Endothelial cell (in vitro differentiated cells): ENCODE results near the gene LDLRAD1. TPM values are rescaled to one million over a fixed set of nuclear protein-coding genes. Genes with fewer than 3 reads are reported as not detected.
"Not testable (repeated sequence)": the region's sequence is repeated elsewhere in the genome, so short reads cannot be mapped to it uniquely, and the experiment has no call there.

ENCODE experiments used
- DNase-seq: peaks from one replicate; pipeline ENCODE4 v3.0.0; 2021; ENCODE audit warnings: low spot score
- H3K27ac Mint-ChIP-seq: one replicate; pipeline ENCODE4 v1.8.0; 2021; ENCODE audit warnings: mixed read lengths, inconsistent platforms; ENCODE audit not compliant: unreplicated experiment
- H3K27me3 Mint-ChIP-seq: one replicate; pipeline ENCODE4 v1.8.0; 2021; ENCODE audit warnings: mild to moderate bottlenecking, moderate library complexity, mixed read lengths, inconsistent platforms; ENCODE audit not compliant: unreplicated experiment
- H3K36me3 Mint-ChIP-seq: one replicate; pipeline ENCODE4 v1.8.0; 2021; ENCODE audit warnings: mild to moderate bottlenecking, low read depth, mixed read lengths, inconsistent platforms; ENCODE audit not compliant: unreplicated experiment
- H3K4me1 Mint-ChIP-seq: one replicate; pipeline ENCODE4 v1.8.0; 2021; ENCODE audit warnings: mild to moderate bottlenecking, mixed read lengths, inconsistent platforms; ENCODE audit not compliant: unreplicated experiment
- H3K4me3 Mint-ChIP-seq: one replicate; pipeline ENCODE4 v1.8.0; 2021; ENCODE audit warnings: mild to moderate bottlenecking, mixed read lengths, inconsistent platforms; ENCODE audit not compliant: unreplicated experiment
- H3K9me3 Mint-ChIP-seq: one replicate; pipeline ENCODE4 v1.8.0; 2021; ENCODE audit warnings: mixed read lengths, inconsistent platforms; ENCODE audit not compliant: unreplicated experiment
- total RNA-seq: library from RNA; stranded (reverse); fragmentation: NEBNext Ultra II Directional; extraction: Animal tissue kit (Norgen Biotek cat#: 25700); gene quantifications from one replicate; pipeline ENCODE4 v1.2.1, GENCODE V29; 2021; ENCODE audit not compliant: unreplicated experiment
- TF ChIP-seq, protein P1 (sequence below): fragments of 200-600 bp; sonication (generic); IDR thresholded peaks from one replicate; pipeline ENCODE4 v1.5.0; 2021; ENCODE audit warnings: antibody characterized with exemption; ENCODE audit not compliant: unreplicated experiment

LDLRAD1 gene
- total RNA-seq, 1 donor from 2014 or later: not detected

DNA sequence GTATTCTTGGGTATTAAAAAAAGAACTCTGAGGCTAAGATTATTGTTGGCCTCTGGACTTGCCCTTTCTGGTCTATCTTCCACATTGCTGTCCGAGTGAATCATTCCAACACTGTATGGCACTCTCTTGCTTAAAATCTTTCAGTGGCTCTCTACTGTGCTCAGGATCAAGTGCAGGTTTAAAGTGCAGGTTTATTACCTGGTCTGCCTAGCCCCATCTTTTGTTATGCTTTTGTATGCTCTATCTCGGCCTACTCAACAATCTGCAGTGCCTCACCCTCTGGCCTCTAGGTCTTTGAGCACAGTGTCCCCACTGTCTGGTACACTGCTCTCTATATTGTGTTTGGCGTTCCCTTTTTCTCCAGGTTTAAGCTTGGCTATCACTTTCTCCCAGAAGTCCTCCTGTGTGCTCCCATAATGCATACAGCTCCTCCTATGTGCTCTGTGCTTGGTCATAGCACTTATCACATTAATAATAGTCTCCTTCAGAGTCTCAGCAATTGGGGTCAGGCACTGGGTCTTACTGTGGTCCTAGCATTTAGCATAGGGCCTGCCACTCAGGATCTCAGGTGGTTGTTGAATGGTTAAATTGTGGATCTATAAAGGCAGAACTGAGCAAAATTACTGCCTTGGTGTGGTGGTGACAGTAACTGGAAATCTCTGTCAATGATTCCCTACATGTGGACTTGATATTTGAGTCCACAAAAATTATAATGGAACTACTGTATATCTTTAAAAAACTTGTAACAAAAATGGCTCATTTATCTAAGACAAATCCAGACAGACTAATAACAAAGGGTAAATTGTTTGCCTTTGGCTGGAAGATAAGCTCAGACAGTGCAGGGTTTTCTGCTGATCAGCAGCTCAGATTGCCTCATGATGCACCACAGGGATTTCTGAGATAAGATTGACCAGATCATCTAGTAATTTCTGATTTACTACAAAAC is 10.6 kb upstream of the LDLRAD1 start:
- DNase-seq: no peak
- Mint-ChIP-seq H3K27me3 (no peaks in the 10 kb centered on the region), H3K36me3 (no peaks in the 10 kb centered on the region), H3K9me3 (no peaks in the 10 kb centered on the region), H3K4me3 (no peak overlapping the region), H3K4me1 (no peaks in the 10 kb centered on the region), H3K27ac (no peak overlapping the region)
- TF ChIP-seq, protein P1, sequence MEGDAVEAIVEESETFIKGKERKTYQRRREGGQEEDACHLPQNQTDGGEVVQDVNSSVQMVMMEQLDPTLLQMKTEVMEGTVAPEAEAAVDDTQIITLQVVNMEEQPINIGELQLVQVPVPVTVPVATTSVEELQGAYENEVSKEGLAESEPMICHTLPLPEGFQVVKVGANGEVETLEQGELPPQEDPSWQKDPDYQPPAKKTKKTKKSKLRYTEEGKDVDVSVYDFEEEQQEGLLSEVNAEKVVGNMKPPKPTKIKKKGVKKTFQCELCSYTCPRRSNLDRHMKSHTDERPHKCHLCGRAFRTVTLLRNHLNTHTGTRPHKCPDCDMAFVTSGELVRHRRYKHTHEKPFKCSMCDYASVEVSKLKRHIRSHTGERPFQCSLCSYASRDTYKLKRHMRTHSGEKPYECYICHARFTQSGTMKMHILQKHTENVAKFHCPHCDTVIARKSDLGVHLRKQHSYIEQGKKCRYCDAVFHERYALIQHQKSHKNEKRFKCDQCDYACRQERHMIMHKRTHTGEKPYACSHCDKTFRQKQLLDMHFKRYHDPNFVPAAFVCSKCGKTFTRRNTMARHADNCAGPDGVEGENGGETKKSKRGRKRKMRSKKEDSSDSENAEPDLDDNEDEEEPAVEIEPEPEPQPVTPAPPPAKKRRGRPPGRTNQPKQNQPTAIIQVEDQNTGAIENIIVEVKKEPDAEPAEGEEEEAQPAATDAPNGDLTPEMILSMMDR: no peak

DNA sequence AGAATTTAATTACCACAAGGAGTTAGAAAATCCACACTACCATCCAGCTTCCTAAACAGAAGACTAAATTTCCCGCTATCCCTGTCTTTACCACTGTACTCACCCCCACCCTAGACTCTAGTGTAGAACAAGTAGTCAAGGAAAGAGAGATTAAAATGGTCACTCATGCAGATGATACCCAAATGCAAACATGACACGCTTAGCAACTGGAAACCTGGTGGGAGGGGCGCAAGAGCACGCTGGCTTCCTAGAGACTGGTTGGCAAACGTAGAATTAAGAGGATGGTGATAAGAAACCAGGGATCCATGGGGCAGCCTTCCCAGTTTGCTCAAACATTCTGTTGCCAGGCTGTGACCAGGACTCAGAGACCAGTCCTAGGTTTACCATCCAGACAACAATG is 9.9 kb upstream of the LDLRAD1 start:
- Mint-ChIP-seq H3K9me3 (no peaks in the 10 kb centered on the region), H3K4me3 (no peak overlapping the region), H3K27ac (no peak overlapping the region), H3K27me3 (no peaks in the 10 kb centered on the region), H3K36me3 (no peaks in the 10 kb centered on the region), H3K4me1 (no peaks in the 10 kb centered on the region)
- TF ChIP-seq, protein P1: no peak
- no peak for DNase-seq

- H3K4me3 Mint-ChIP-seq, H3K9me3 Mint-ChIP-seq, H3K27me3 Mint-ChIP-seq, DNase-seq, H3K4me1 Mint-ChIP-seq, H3K36me3 Mint-ChIP-seq, H3K27ac Mint-ChIP-seq: not testable (repeated sequence)
Measured at GRCh38 chr1:54024811-54025210, 6.8 kb upstream of the LDLRAD1 start.

DNA sequence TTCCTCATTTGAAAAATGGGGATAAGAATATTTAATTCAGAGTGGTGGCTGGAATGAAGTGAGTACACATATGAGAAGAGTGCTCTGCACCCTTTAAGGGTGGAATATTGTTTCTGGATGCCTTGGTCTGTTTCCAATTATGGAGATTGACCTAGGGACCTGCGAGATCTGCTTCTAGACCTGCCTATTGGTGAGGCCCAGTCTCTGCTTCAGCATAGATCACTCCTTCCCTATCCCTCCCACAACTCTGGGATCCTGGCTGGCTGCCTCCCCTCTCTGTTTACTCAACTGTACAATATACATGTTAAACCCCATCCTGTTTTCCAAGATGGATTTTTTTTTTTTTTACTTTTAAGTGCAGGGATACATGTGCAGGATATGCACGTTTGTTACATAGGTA is 6.4 kb upstream of the LDLRAD1 start:
- TF ChIP-seq, protein P1: no peak
- no peaks in the 10 kb centered on the region for H3K4me1 Mint-ChIP-seq
- no peaks in the 10 kb centered on the region for H3K27me3 Mint-ChIP-seq
- no peak overlapping the region for H3K4me3 Mint-ChIP-seq
- H3K9me3 Mint-ChIP-seq: no peaks in the 10 kb centered on the region
- no peaks in the 10 kb centered on the region for H3K36me3 Mint-ChIP-seq
- DNase-seq: no peak
- no peak overlapping the region for H3K27ac Mint-ChIP-seq

GRCh38 chr1:54019562-54020176 is 1.7 kb upstream of the LDLRAD1 start:
- H3K4me3 Mint-ChIP-seq, H3K27me3 Mint-ChIP-seq, DNase-seq, H3K9me3 Mint-ChIP-seq, H3K27ac Mint-ChIP-seq, H3K36me3 Mint-ChIP-seq, H3K4me1 Mint-ChIP-seq: not testable (repeated sequence)

DNA sequence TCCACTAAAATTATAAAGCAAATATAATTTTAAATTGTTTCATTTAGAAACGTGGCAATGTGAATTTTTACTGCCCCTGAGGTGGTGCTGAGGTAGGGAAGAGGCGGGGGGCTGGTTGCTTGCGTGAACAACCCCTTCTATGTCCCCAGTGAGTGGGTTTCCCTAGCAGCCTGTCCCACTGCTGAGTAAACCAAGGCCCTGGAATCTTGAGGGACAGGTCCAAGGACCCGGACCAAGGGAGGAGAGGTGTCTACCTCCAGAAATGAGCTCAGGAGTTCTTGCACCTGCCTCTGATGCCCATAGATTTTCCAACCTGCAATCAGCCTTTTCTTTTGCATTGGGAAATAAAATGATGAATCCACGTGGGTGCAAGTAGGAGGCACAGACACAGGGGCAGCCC is 649 bp upstream of the LDLRAD1 start:
- H3K36me3 Mint-ChIP-seq: no peaks in the 10 kb centered on the region
- no peak overlapping the region for H3K4me3 Mint-ChIP-seq
- H3K4me1 Mint-ChIP-seq: no peaks in the 10 kb centered on the region
- no peak overlapping the region for H3K27ac Mint-ChIP-seq
- DNase-seq: no peak
- TF ChIP-seq, protein P1: no peak
- H3K9me3 Mint-ChIP-seq: no peaks in the 10 kb centered on the region
- H3K27me3 Mint-ChIP-seq: no peaks in the 10 kb centered on the region
